ENCODE data around the gene CD79B.
"Not testable (repeated sequence)": the region's sequence is repeated elsewhere in the genome, so short reads cannot be mapped to it uniquely, and the experiment has no call there.

DNA sequence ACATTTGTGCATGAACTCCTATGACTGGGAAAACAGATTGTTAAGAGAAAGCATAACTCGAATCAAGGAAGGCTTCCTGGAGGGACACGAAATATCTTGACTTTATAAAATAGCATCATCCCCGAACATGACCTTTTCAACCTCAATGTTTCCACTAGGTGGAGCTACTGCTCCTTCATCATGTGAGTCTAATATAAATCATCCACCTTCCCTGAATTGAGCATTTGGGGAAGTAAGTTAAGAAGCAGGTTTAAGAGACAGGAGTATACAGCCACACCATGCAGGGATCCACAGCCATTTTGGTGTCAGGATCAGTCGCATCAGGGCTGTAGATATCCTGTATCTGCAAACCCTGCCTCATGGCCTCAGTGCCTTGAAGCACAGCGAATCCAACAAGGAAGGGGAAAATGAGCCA is 28.3 kb downstream of the CD79B start:
- TF ChIP-seq, protein P1, sequence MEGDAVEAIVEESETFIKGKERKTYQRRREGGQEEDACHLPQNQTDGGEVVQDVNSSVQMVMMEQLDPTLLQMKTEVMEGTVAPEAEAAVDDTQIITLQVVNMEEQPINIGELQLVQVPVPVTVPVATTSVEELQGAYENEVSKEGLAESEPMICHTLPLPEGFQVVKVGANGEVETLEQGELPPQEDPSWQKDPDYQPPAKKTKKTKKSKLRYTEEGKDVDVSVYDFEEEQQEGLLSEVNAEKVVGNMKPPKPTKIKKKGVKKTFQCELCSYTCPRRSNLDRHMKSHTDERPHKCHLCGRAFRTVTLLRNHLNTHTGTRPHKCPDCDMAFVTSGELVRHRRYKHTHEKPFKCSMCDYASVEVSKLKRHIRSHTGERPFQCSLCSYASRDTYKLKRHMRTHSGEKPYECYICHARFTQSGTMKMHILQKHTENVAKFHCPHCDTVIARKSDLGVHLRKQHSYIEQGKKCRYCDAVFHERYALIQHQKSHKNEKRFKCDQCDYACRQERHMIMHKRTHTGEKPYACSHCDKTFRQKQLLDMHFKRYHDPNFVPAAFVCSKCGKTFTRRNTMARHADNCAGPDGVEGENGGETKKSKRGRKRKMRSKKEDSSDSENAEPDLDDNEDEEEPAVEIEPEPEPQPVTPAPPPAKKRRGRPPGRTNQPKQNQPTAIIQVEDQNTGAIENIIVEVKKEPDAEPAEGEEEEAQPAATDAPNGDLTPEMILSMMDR (IDR thresholded peaks at IDR 0.05) = not testable (repeated sequence)
- not testable (repeated sequence) for TF ChIP-seq POLR2AphosphoS5, POLR2A, EP300 (IDR thresholded peaks at IDR 0.05)

Data from sigmoid colon (tissue), 4 donors.